Upper lobe of left lung (tissue), 4 donors: ENCODE measurements around the gene CHST8.

Experiments
- CTCF ChIP-seq, 6 experiments: fragments of 450-650 bp in 4 of 6; fragments of 200-600 bp in 2 of 6; sonication (generic) in 2 of 6; IDR thresholded peaks; one replicate each; pipeline ENCODE4 v1.5.1; 2016 to 2019; ENCODE audit warnings: antibody characterized with exemption in 6 of 6
- EP300 ChIP-seq, 4 donors: sonication (generic); formaldehyde crosslinking; IDR thresholded peaks; one replicate each; pipeline ENCODE4 v1.5.1; 2017; ENCODE audit warnings: antibody characterized with exemption in 4 of 4, control low read depth in 2 of 4
- POLR2A ChIP-seq, 4 donors: fragments of 450-650 bp; IDR thresholded peaks; one replicate each; pipeline ENCODE4 v1.5.1; 2016 to 2017; ENCODE audit warnings: antibody characterized with exemption in 4 of 4, mild to moderate bottlenecking in 2 of 4
- POLR2AphosphoS5 ChIP-seq, 2 donors: sonication (generic); formaldehyde crosslinking; IDR thresholded peaks; one replicate each; pipeline ENCODE4 v1.5.1; 2017; ENCODE audit warnings: antibody characterized with exemption in 2 of 2

- TF ChIP-seq POLR2AphosphoS5 (IDR thresholded peaks at IDR 0.05) (no peak), CTCF (IDR thresholded peaks at IDR 0.05) (no peak), POLR2A (IDR thresholded peaks at IDR 0.05) (no peak), EP300 (IDR thresholded peaks at IDR 0.05) (no peak)
Measured at GRCh38 chr19:33660410-33661124, 38.8 kb downstream of the CHST8 start.
